Epidermal melanocyte (primary cell): Measurements from ENCODE around the gene PCNT.
"Not testable (repeated sequence)": the region's sequence is repeated elsewhere in the genome, so short reads cannot be mapped to it uniquely, and the experiment has no call there.

Experiments used
- DNase-seq: peaks from one replicate; pipeline ENCODE4 v3.0.0; 2011; ENCODE audit warnings: low spot score; ENCODE audit not compliant: insufficient read length

PCNT gene

GRCh38 chr21:46402421-46402820 is 78.5 kb downstream of the PCNT start:
- no peak for DNase-seq

GRCh38 chr21:46403234-46403811 is 79.4 kb downstream of the PCNT start:
- not testable (repeated sequence) for DNase-seq

- no peak for DNase-seq
Observed at GRCh38 chr21:46404306-46404705, 80.3 kb downstream of the PCNT start.

- no peak for DNase-seq
Observed at GRCh38 chr21:46406001-46406400, 82.0 kb downstream of the PCNT start.

GRCh38 chr21:46409641-46410406 is 85.9 kb downstream of the PCNT start:
- DNase-seq = no peak

- no peak for DNase-seq
Observed at GRCh38 chr21:46410516-46410915, 86.6 kb downstream of the PCNT start.

GRCh38 chr21:46411236-46411635 is 87.3 kb downstream of the PCNT start:
- no peak for DNase-seq

- no peak for DNase-seq
Observed at GRCh38 chr21:46411691-46412090, 87.7 kb downstream of the PCNT start.

- no peak for DNase-seq
Observed at GRCh38 chr21:46412521-46413364, 88.8 kb downstream of the PCNT start.

GRCh38 chr21:46413365-46413696 is 89.4 kb downstream of the PCNT start:
- DNase-seq = no peak

GRCh38 chr21:46414965-46415275 is 91.0 kb downstream of the PCNT start:
- DNase-seq = no peak

- DNase-seq = no peak
Observed at GRCh38 chr21:46416551-46416950, 92.6 kb downstream of the PCNT start.

GRCh38 chr21:46418265-46418946 is 94.5 kb downstream of the PCNT start:
- DNase-seq = no peak

- no peak for DNase-seq
Observed at GRCh38 chr21:46420241-46421190, 96.6 kb downstream of the PCNT start.

- DNase-seq = no peak
Observed at GRCh38 chr21:46421191-46421750, 97.3 kb downstream of the PCNT start.

GRCh38 chr21:46421756-46422555 is 98.0 kb downstream of the PCNT start:
- DNase-seq = no peak

GRCh38 chr21:46422636-46423241 is 98.8 kb downstream of the PCNT start:
- DNase-seq = no peak

- DNase-seq = no peak
Observed at GRCh38 chr21:46423546-46424038, 99.6 kb downstream of the PCNT start.

GRCh38 chr21:46424039-46424591 is 100.2 kb downstream of the PCNT start:
- no peak for DNase-seq
